ENCODE data around the gene ADGRL3.

Gene ADGRL3

GRCh38 chr4:61275241-61275640 lies 75.1 kb downstream of the ADGRL3 start:
- in situ Hi-C loops (cut with HindIII; ENCODE audit: low sequenced_read_pairs), result no loop called here

DNA sequence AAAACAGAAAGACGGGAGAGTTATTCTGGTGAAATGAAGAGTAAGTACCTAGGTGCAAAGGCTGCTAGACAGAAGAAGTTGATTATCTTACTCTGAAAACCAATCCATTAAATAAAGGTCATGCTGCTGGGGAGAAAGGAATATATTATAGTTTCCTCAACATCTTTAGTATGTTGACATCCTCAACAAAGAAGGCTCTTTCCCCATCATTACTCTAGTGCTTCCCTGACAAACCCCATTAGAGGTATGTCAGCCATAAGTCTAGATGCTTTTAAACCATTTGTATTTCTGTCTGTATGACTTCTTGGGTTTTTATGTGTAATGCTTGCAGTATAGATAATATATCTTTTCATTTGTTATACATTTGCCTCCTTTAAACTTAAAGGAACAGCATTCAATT lies 75.9 kb downstream of the ADGRL3 start:
- in situ Hi-C loops (cut with HindIII; ENCODE audit: low sequenced_read_pairs), result no loop called here

GRCh38 chr4:61277785-61278760 lies 77.9 kb downstream of the ADGRL3 start:
- in situ Hi-C loops (cut with HindIII; ENCODE audit: low sequenced_read_pairs), result no loop called here

DNA sequence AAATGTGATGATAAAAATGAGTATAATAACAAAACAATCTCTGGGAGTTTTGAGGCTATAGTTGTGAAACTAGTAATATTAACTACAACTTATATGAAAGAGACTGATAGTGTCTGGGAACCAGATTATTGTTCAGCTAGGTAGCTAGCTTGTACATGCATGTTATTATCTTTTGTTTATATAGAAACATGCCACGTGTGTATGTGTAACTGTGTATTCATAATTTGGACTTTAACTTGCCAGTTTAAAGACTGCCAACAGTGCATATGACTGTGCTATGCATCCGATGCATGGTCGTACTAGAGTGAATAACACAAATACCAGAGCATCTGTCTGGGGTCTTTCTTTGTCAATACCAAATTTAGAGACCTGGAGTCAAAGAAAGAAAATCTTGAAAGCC lies 92.2 kb downstream of the ADGRL3 start:
- in situ Hi-C loops (cut with HindIII; ENCODE audit: low sequenced_read_pairs), result no loop called here

- in situ Hi-C loops (cut with HindIII; ENCODE audit: low sequenced_read_pairs), result no loop called here
These were observed 93.7 kb downstream of the ADGRL3 start for GRCh38 chr4:61293707-61294400.

GRCh38 chr4:61294936-61295335 lies 94.8 kb downstream of the ADGRL3 start:
- in situ Hi-C loops (cut with HindIII; ENCODE audit: low sequenced_read_pairs), result no loop called here

- in situ Hi-C loops (cut with HindIII; ENCODE audit: low sequenced_read_pairs), result no loop called here
These were observed 96.0 kb downstream of the ADGRL3 start for GRCh38 chr4:61296144-61296543.

DNA sequence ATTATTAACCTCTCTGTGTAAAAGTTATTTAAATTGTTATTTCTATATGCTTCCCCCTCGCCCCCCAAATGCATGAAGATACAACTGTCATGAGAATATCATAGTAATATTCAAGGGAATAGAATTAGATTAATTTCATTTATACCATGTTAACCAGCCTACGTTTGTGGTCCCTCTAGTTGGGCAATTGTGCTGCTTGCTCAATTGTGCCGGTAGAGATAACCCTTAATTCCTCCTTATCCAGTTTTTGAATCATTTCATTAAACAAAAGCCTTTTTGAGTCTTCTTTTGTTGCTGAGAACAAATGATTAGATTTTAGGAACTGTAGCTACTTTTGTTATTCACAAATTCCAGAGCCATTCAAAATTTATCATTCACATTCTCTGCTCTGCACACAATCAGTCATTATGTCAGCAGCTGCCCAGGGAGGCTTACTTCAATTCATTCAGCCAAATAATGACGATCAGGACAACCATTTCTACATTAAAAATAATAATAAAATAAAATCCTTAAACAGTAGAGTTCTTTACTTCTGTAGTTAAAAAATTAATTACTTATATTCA lies 98.1 kb downstream of the ADGRL3 start:
- in situ Hi-C loops (cut with HindIII; ENCODE audit: low sequenced_read_pairs), result no loop called here

DNA sequence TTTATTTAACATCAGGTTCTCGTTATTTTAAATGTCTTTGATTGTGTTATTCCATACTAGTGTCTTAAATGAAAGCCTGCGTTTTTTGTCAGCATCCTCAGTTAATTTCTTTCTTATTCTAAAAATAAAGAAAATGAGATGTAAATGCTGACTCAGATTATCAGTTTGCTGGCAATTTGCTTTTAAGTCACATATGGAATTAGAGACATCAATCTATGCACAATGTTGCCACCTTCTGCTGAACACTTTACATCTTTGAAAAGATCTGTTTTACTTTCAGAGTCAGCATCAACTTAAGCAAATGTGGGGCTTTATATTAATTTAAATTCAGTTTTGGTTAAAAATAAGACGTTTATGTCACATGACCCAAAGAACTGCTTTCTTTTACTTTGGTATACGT lies 99.2 kb downstream of the ADGRL3 start:
- in situ Hi-C loops (cut with HindIII; ENCODE audit: low sequenced_read_pairs), result no loop called here

- in situ Hi-C loops (cut with HindIII; ENCODE audit: low sequenced_read_pairs), result no loop called here
These were observed 100.2 kb downstream of the ADGRL3 start for GRCh38 chr4:61300266-61300844.

DNA sequence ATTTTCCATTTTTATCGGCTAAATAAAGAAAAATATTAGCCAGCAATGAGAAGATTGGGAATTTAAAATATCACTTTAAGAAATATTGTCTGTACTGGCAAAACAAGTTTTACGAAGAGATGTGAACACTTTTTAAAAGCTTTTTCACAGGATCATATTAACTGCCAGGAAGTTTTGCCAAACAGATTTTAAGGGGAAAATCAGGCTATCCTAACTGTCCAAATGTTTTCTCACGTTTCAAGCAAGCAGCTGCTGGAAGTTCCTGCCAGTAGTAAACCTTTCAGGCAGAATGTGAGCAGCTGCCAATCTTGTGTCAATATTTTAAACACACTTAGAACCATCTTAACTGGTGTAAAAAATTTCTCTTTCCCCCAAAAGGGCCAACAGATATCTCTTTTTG lies 101.1 kb downstream of the ADGRL3 start:
- in situ Hi-C loops (cut with HindIII; ENCODE audit: low sequenced_read_pairs), result no loop called here

DNA sequence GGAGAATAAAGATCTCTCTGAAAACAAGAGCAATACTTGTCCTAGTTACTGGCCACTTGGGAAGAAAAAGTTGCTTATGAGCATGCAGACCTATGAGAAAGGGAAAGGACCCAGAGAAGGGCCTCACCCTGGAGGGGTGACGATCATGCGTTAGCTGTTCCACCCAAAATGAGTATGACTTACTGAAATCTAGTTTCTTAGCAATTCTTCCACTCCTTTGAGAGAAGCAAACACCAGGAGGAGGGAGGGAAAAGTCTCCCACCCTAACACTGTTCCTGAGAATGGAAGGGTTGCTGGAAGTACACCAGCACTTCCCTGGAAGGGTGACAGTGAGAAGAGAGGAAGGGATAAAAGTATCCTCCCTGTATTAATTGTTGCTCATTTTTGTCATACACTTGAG lies 107.9 kb downstream of the ADGRL3 start:
- in situ Hi-C loops (cut with HindIII; ENCODE audit: low sequenced_read_pairs), result no loop called here

- in situ Hi-C loops (cut with HindIII; ENCODE audit: low sequenced_read_pairs), result no loop called here
These were observed 109.5 kb downstream of the ADGRL3 start for GRCh38 chr4:61309616-61310015.

GRCh38 chr4:61312526-61312925 lies 112.4 kb downstream of the ADGRL3 start:
- in situ Hi-C loops (cut with HindIII; ENCODE audit: low sequenced_read_pairs), result no loop called here

DNA sequence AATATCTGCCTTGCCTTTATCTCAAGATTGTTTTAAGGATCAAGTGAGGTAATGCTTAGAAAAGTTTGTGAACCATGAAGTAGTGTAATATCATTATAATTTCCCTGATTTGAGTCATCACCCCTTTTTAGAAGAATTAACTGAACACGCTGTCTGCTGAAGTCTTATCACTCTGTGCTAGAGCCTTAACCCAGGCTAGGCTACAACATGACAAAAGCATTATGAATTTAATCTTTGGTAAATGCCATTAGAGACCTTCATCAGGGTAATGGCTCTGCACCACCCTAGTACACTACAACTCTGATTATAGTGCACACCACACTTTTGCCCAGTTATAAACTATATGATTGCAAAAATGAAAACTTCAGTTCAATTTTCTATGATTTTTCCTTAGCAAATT lies 118.3 kb downstream of the ADGRL3 start:
- in situ Hi-C loops (cut with HindIII; ENCODE audit: low sequenced_read_pairs), result no loop called here

- in situ Hi-C loops (cut with HindIII; ENCODE audit: low sequenced_read_pairs), result no loop called here
These were observed 119.0 kb downstream of the ADGRL3 start for GRCh38 chr4:61319156-61319555.

DNA sequence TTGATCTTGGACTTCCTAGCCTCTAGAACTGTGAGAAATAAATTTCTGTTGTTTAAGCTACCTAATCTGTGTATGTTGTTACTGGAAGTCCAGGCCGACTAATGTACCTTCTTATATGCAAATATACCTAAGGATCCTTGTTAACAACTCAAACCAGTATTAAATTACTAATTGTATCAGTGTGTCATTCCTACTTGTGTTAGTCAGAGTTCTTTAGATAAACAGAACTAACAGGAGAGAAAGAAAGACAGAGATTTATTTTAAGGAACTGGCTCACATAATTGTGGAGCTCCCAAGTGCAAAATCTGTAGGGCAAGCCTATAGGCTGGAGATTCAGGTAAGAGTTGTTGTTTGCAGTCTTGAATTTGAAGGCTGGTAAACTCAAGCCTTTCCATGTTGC lies 120.0 kb downstream of the ADGRL3 start:
- in situ Hi-C loops (cut with HindIII; ENCODE audit: low sequenced_read_pairs), result no loop called here

- in situ Hi-C loops (cut with HindIII; ENCODE audit: low sequenced_read_pairs), result no loop called here
These were observed 120.5 kb downstream of the ADGRL3 start for GRCh38 chr4:61320631-61321030.

DNA sequence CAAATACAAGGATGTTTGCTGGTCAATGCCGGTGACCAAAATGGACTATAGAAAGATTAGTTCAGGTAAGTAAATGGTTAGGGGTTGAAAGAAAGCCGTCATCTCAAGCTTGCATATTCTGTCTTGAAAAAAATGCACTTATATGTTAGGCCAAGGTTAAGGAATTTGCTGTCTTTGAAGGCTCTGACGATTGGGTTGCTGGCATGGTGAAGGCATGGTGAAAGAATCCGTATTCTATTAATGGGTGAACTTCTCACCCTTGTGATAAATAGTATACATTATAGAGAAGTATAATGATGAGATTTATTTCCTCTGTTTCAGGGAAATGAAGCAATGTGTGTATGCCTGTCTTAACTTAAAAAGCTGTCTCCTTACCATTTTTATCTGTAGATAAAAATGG lies 132.6 kb downstream of the ADGRL3 start:
- in situ Hi-C loops (cut with HindIII; ENCODE audit: low sequenced_read_pairs), result no loop called here

- in situ Hi-C loops (cut with HindIII; ENCODE audit: low sequenced_read_pairs), result no loop called here
These were observed 133.4 kb downstream of the ADGRL3 start for GRCh38 chr4:61333490-61333889.

- in situ Hi-C loops (cut with HindIII; ENCODE audit: low sequenced_read_pairs), result no loop called here
These were observed 135.2 kb downstream of the ADGRL3 start for GRCh38 chr4:61335241-61335763.

Measured in endothelial cell of hepatic sinusoid (primary cell).